HepG2 (cell line): ENCODE measurements around the gene MRNIP. TPM values are rescaled to one million over a fixed set of nuclear protein-coding genes. Genes with fewer than 3 reads are reported as not detected.

Experiments
- CBX5 ChIP-seq: sonication (generic); formaldehyde crosslinking; IDR thresholded peaks from 2 replicates; pipeline ENCODE4 v1.4.0; 2020; ENCODE audit warnings: missing genetic modification reagents, borderline replicate concordance
- CHCHD3 ChIP-seq: sonication (generic); formaldehyde crosslinking; IDR thresholded peaks from 2 replicates; pipeline ENCODE4 v1.8.0; 2022; ENCODE audit warnings: mild to moderate bottlenecking, missing genetic modification reagents, moderate library complexity
- PHF5A ChIP-seq: IDR thresholded peaks from one replicate; pipeline ENCODE4 v1.6.1; 2018; ENCODE audit warnings: low read depth, missing genetic modification reagents; ENCODE audit not compliant: unreplicated experiment
- POLR2A ChIP-seq, 2 experiments: IDR thresholded peaks; 2 replicates each; pipeline ENCODE4 v1.6.1; 2011; ENCODE audit warnings: low read depth in 2 of 2, low read length in 2 of 2, mild to moderate bottlenecking in 1 of 2, moderate library complexity in 1 of 2; ENCODE audit not compliant: insufficient read depth in 1 of 2
- RFX3 ChIP-seq: IDR thresholded peaks from 2 replicates; pipeline ENCODE4 v1.6.1; 2016; ENCODE audit warnings: missing biosample characterization, missing genetic modification reagents
- RNF2 ChIP-seq: fragments of 450-650 bp; conservative IDR thresholded peaks from 2 replicates; pipeline ENCODE4 v1.6.1; 2016; ENCODE audit warnings: low read depth
- SP5 ChIP-seq: IDR thresholded peaks from 2 replicates; pipeline ENCODE4 v1.6.1; 2016; ENCODE audit warnings: low read depth, borderline replicate concordance
- ZNF34 ChIP-seq: sonication (generic); formaldehyde crosslinking; IDR thresholded peaks from 2 replicates; pipeline ENCODE4 v1.4.0; 2020; ENCODE audit warnings: mild to moderate bottlenecking, missing genetic modification reagents, borderline replicate concordance
- polyA plus RNA-seq, 8 experiments: library from polyadenylated mRNA; depleted of rRNA in 3 of 8; stranded (reverse) in 7 of 8; unstranded in 1 of 8; fragments of >200 nt; fragmentation: Illumina TruSeq in 4 of 8; extraction: Trizol in 4 of 8; gene quantifications; 2 replicates each; pipeline versions ENCODE4 v1.2.1 to v1.2.3, GENCODE V29; 2011 to 2016; ENCODE audit warnings: low read depth in 4 of 8, missing spikeins in 1 of 8, mixed read lengths in 1 of 8; ENCODE audit not compliant: insufficient read depth in 1 of 8
- total RNA-seq, 5 experiments: library from RNA; depleted of rRNA; stranded (reverse); fragments of >200 nt; fragmentation: Illumina TruSeq; extraction: Trizol; gene quantifications; 2 replicates each; pipeline ENCODE4 v1.2.3, GENCODE V29; 2016; ENCODE audit warnings: low read depth in 1 of 5
- TF ChIP-seq, protein P1 (sequence below), 2 experiments: sonication (generic) in 1 of 2; formaldehyde crosslinking in 1 of 2; IDR thresholded peaks; 2 replicates each; pipeline versions ENCODE4 v1.4.0 to v1.6.1; 2016 to 2020; ENCODE audit warnings: borderline replicate concordance in 1 of 2, low read depth in 1 of 2, mild to moderate bottlenecking in 1 of 2, missing genetic modification reagents in 1 of 2
- TF ChIP-seq, protein P2 (sequence below): sonication (generic); formaldehyde crosslinking; IDR thresholded peaks from 2 replicates; pipeline ENCODE4 v1.4.0; 2020; ENCODE audit warnings: missing genetic modification reagents, borderline replicate concordance
- TF ChIP-seq, protein P3 (sequence below): IDR thresholded peaks from 2 replicates; pipeline ENCODE4 v1.6.1; 2016; ENCODE audit warnings: low read depth

Gene MRNIP
- total and polyA plus RNA-seq, 2 of the 13 experiments (the other 11 are each of a cell fraction or from before 2014, with no cell fraction given), result 15.5 to 34.1 TPM

DNA sequence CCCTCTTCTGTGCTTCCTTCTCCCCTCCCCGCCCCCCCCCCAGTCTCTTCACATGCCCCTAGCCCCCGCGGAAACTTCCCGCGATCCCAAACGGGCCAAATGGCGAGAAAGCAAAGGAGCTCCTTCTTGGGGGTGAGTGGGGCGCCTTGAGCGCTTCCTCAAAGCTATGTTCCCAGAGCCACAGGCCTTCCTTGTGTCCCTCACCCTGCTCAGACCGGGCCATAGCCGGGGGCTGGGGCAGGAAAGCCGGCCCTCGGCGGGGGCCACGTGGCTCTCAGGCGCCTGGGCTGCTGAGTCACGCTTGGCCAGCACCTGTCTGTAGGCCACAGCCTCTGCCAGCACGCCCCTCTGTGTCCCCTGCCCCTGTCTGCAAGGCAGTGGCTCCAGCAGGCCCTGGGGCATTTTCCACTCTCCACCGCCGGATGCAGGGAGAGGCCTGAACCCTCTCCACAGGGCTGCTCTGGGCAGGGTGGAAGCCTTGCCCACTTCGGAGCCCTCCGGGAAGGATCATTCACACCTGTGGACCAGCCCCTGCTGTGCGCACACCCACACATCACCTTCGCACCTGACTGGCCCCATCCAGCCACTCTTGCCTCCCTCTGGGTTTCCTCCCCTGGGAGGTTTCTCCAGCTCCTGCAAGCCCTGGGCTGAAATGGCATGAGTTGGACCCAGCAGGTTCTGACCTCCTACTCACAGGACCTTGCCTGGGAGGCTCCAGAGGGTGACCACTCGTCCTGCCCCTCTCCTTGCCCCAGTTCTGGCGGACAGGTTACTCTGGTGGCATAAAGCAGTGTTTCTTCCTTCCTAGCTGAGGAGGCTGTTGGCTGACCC is 39.1 kb downstream of the MRNIP start (continued):
- TF ChIP-seq, protein P1, sequence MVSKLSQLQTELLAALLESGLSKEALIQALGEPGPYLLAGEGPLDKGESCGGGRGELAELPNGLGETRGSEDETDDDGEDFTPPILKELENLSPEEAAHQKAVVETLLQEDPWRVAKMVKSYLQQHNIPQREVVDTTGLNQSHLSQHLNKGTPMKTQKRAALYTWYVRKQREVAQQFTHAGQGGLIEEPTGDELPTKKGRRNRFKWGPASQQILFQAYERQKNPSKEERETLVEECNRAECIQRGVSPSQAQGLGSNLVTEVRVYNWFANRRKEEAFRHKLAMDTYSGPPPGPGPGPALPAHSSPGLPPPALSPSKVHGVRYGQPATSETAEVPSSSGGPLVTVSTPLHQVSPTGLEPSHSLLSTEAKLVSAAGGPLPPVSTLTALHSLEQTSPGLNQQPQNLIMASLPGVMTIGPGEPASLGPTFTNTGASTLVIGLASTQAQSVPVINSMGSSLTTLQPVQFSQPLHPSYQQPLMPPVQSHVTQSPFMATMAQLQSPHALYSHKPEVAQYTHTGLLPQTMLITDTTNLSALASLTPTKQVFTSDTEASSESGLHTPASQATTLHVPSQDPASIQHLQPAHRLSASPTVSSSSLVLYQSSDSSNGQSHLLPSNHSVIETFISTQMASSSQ (IDR thresholded peaks at IDR 0.05; ENCODE audit: low read depth), result no peak
- TF ChIP-seq, protein P1 (CRISPR knock-in tag; IDR thresholded peaks at IDR 0.05; ENCODE audit: borderline replicate concordance), result no peak
- TF ChIP-seq, protein P2, sequence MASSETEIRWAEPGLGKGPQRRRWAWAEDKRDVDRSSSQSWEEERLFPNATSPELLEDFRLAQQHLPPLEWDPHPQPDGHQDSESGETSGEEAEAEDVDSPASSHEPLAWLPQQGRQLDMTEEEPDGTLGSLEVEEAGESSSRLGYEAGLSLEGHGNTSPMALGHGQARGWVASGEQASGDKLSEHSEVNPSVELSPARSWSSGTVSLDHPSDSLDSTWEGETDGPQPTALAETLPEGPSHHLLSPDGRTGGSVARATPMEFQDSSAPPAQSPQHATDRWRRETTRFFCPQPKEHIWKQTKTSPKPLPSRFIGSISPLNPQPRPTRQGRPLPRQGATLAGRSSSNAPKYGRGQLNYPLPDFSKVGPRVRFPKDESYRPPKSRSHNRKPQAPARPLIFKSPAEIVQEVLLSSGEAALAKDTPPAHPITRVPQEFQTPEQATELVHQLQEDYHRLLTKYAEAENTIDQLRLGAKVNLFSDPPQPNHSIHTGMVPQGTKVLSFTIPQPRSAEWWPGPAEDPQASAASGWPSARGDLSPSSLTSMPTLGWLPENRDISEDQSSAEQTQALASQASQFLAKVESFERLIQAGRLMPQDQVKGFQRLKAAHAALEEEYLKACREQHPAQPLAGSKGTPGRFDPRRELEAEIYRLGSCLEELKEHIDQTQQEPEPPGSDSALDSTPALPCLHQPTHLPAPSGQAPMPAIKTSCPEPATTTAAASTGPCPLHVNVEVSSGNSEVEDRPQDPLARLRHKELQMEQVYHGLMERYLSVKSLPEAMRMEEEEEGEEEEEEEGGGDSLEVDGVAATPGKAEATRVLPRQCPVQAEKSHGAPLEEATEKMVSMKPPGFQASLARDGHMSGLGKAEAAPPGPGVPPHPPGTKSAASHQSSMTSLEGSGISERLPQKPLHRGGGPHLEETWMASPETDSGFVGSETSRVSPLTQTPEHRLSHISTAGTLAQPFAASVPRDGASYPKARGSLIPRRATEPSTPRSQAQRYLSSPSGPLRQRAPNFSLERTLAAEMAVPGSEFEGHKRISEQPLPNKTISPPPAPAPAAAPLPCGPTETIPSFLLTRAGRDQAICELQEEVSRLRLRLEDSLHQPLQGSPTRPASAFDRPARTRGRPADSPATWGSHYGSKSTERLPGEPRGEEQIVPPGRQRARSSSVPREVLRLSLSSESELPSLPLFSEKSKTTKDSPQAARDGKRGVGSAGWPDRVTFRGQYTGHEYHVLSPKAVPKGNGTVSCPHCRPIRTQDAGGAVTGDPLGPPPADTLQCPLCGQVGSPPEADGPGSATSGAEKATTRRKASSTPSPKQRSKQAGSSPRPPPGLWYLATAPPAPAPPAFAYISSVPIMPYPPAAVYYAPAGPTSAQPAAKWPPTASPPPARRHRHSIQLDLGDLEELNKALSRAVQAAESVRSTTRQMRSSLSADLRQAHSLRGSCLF (CRISPR knock-in tag), result 0 out of 2 replicates have a peak, but pooled peaks have one; percentile 75
- TF ChIP-seq CBX5 (CRISPR knock-in tag) (peak; percentile 69; the same call in 1 of the 2 replicates), POLR2A (IDR thresholded peaks at IDR 0.05; ENCODE audit: insufficient read depth in 1 of 2, low read depth in 2 of 2, low read length in 2 of 2) (peak in 1 of 2 experiments; percentile 63; a peak in 2 of 4 replicates), ZNF34 (CRISPR knock-in tag) (no peak), PHF5A (CRISPR knock-in tag) (no peak), SP5 (no peak), RNF2 (peak; percentile 93), RFX3 (CRISPR knock-in tag) (no peak), CHCHD3 (CRISPR knock-in tag) (no peak)
- TF ChIP-seq, protein P3, sequence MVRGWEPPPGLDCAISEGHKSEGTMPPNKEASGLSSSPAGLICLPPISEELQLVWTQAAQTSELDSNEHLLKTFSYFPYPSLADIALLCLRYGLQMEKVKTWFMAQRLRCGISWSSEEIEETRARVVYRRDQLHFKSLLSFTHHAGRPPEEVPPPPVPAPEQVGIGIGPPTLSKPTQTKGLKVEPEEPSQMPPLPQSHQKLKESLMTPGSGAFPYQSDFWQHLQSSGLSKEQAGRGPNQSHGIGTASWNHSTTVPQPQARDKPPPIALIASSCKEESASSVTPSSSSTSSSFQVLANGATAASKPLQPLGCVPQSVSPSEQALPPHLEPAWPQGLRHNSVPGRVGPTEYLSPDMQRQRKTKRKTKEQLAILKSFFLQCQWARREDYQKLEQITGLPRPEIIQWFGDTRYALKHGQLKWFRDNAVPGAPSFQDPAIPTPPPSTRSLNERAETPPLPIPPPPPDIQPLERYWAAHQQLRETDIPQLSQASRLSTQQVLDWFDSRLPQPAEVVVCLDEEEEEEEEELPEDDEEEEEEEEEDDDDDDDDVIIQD, result no peak
